Measurements from ENCODE around the gene UMOD. TPM values are rescaled to one million over a fixed set of nuclear protein-coding genes. Genes with fewer than 3 reads are reported as not detected.

UMOD gene
- total RNA-seq, 2 donors from 2014 or later, result not detected

GRCh38 chr16:20349615-20350014, 2.9 kb downstream of the UMOD start:
- H3K9me3 ChIP-seq (ENCODE audit: control insufficient read depth, low read length, poor library complexity, severe bottlenecking), result no peaks in the 10 kb centered on the region
- no peak for ATAC-seq
- Mint-ChIP-seq H3K4me3 (no peak overlapping the region), H3K27me3 (peaks cover 6% of the 10 kb centered on the region), H3K36me3 (ENCODE audit: low read depth) (no peaks in the 10 kb centered on the region), H3K4me1 (no peaks in the 10 kb centered on the region), H3K27ac (no peak overlapping the region)
- no peak for DNase-seq

GRCh38 chr16:20348365-20349185, 3.9 kb downstream of the UMOD start:
- no peaks in the 10 kb centered on the region for H3K9me3 ChIP-seq (ENCODE audit: control insufficient read depth, low read length, poor library complexity, severe bottlenecking)
- no peak for DNase-seq
- Mint-ChIP-seq H3K4me3 (no peak overlapping the region), H3K36me3 (ENCODE audit: low read depth) (no peaks in the 10 kb centered on the region), H3K27ac (no peak overlapping the region), H3K27me3 (peaks cover 6% of the 10 kb centered on the region), H3K4me1 (no peaks in the 10 kb centered on the region)
- ATAC-seq, result no peak

- Mint-ChIP-seq H3K27ac (no peak overlapping the region), H3K36me3 (ENCODE audit: low read depth) (no peaks in the 10 kb centered on the region), H3K27me3 (peaks cover 4% of the 10 kb centered on the region), H3K4me3 (no peak overlapping the region), H3K4me1 (no peaks in the 10 kb centered on the region)
- no peak for DNase-seq
- no peaks in the 10 kb centered on the region for H3K9me3 ChIP-seq (ENCODE audit: control insufficient read depth, low read length, poor library complexity, severe bottlenecking)
- no peak for ATAC-seq
These were observed 4.7 kb downstream of the UMOD start for GRCh38 chr16:20347666-20348364.

- Mint-ChIP-seq H3K27ac (no peak overlapping the region), H3K4me1 (no peaks in the 10 kb centered on the region), H3K36me3 (ENCODE audit: low read depth) (no peaks in the 10 kb centered on the region), H3K4me3 (no peak overlapping the region), H3K27me3 (no peaks in the 10 kb centered on the region)
- ATAC-seq, result no peak
- DNase-seq, result no peak
- no peaks in the 10 kb centered on the region for H3K9me3 ChIP-seq (ENCODE audit: control insufficient read depth, low read length, poor library complexity, severe bottlenecking)
These were observed 7.9 kb downstream of the UMOD start for GRCh38 chr16:20344611-20345010.

GRCh38 chr16:20339744-20340143, 12.8 kb downstream of the UMOD start:
- no peaks in the 10 kb centered on the region for H3K9me3 ChIP-seq (ENCODE audit: control insufficient read depth, low read length, poor library complexity, severe bottlenecking)
- no peak overlapping the region for H3K27ac Mint-ChIP-seq
- ATAC-seq, result no peak
- no peak overlapping the region for H3K4me3 Mint-ChIP-seq
- no peaks in the 10 kb centered on the region for H3K36me3 Mint-ChIP-seq (ENCODE audit: low read depth)
- no peaks in the 10 kb centered on the region for H3K4me1 Mint-ChIP-seq
- no peak for DNase-seq
- peaks cover 18% of the 10 kb centered on the region for H3K27me3 Mint-ChIP-seq

GRCh38 chr16:20336955-20337354, 15.6 kb downstream of the UMOD start:
- ATAC-seq (no peak), DNase-seq (no peak)
- no peaks in the 10 kb centered on the region for H3K9me3 ChIP-seq (ENCODE audit: control insufficient read depth, low read length, poor library complexity, severe bottlenecking)
- H3K4me3 Mint-ChIP-seq, result no peak overlapping the region
- no peaks in the 10 kb centered on the region for H3K36me3 Mint-ChIP-seq (ENCODE audit: low read depth)
- peaks cover 32% of the 10 kb centered on the region for H3K27me3 Mint-ChIP-seq
- no peaks in the 10 kb centered on the region for H3K4me1 Mint-ChIP-seq
- H3K27ac Mint-ChIP-seq, result no peak overlapping the region

- no peaks in the 10 kb centered on the region for H3K36me3 Mint-ChIP-seq (ENCODE audit: low read depth)
- no peak overlapping the region for H3K4me3 Mint-ChIP-seq
- no peaks in the 10 kb centered on the region for H3K4me1 Mint-ChIP-seq
- no peak for DNase-seq
- no peak overlapping the region for H3K27ac Mint-ChIP-seq
- peaks cover 32% of the 10 kb centered on the region for H3K27me3 Mint-ChIP-seq
- no peak for ATAC-seq
- H3K9me3 ChIP-seq (ENCODE audit: control insufficient read depth, low read length, poor library complexity, severe bottlenecking), result no peaks in the 10 kb centered on the region
These were observed 18.1 kb downstream of the UMOD start for GRCh38 chr16:20334396-20334795.

- Mint-ChIP-seq H3K4me1 (no peaks in the 10 kb centered on the region), H3K36me3 (ENCODE audit: low read depth) (no peaks in the 10 kb centered on the region), H3K27me3 (peaks cover 32% of the 10 kb centered on the region), H3K27ac (no peak overlapping the region), H3K4me3 (no peak overlapping the region)
- DNase-seq, result no peak
- no peak for ATAC-seq
- H3K9me3 ChIP-seq (ENCODE audit: control insufficient read depth, low read length, poor library complexity, severe bottlenecking), result no peaks in the 10 kb centered on the region
These were observed 19.4 kb downstream of the UMOD start for GRCh38 chr16:20333120-20333519.

GRCh38 chr16:20332411-20332810, 20.1 kb downstream of the UMOD start:
- Mint-ChIP-seq H3K4me1 (no peaks in the 10 kb centered on the region), H3K27me3 (peaks cover 32% of the 10 kb centered on the region)
- DNase-seq, result no peak

GRCh38 chr16:20331635-20332034, 20.9 kb downstream of the UMOD start:
- DNase-seq (no peak), ATAC-seq (no peak)
- Mint-ChIP-seq H3K4me3 (no peak overlapping the region), H3K27me3 (peaks cover 32% of the 10 kb centered on the region), H3K27ac (no peak overlapping the region), H3K36me3 (ENCODE audit: low read depth) (no peaks in the 10 kb centered on the region), H3K4me1 (no peaks in the 10 kb centered on the region)
- no peaks in the 10 kb centered on the region for H3K9me3 ChIP-seq (ENCODE audit: control insufficient read depth, low read length, poor library complexity, severe bottlenecking)

More at GRCh38 chr16:20332411-20332810, 20.1 kb downstream of the UMOD start:
- H3K4me3 Mint-ChIP-seq, result no peak overlapping the region
- no peaks in the 10 kb centered on the region for H3K36me3 Mint-ChIP-seq (ENCODE audit: low read depth)
- no peak overlapping the region for H3K27ac Mint-ChIP-seq
- H3K9me3 ChIP-seq (ENCODE audit: control insufficient read depth, low read length, poor library complexity, severe bottlenecking), result no peaks in the 10 kb centered on the region
- no peak for ATAC-seq

- no peak overlapping the region for H3K4me3 Mint-ChIP-seq
- DNase-seq (no peak), ATAC-seq (no peak)
- H3K27ac Mint-ChIP-seq, result no peak overlapping the region
- H3K4me1 Mint-ChIP-seq, result no peaks in the 10 kb centered on the region
- H3K9me3 ChIP-seq (ENCODE audit: control insufficient read depth, low read length, poor library complexity, severe bottlenecking), result no peaks in the 10 kb centered on the region
- H3K36me3 Mint-ChIP-seq (ENCODE audit: low read depth), result no peaks in the 10 kb centered on the region
- H3K27me3 Mint-ChIP-seq, result peaks cover 12% of the 10 kb centered on the region
These were observed 22.9 kb downstream of the UMOD start for GRCh38 chr16:20329392-20330138.

- H3K27me3 Mint-ChIP-seq, result peaks cover 3% of the 10 kb centered on the region
- no peaks in the 10 kb centered on the region for H3K4me1 Mint-ChIP-seq
- H3K27ac Mint-ChIP-seq, result no peak within 1 kb of the TSS
- no peaks in the 10 kb centered on the region for H3K36me3 Mint-ChIP-seq (ENCODE audit: low read depth)
- ATAC-seq (no peak), DNase-seq (no peak)
- H3K4me3 Mint-ChIP-seq, result no peak within 1 kb of the TSS
- no peaks in the 10 kb centered on the region for H3K9me3 ChIP-seq (ENCODE audit: control insufficient read depth, low read length, poor library complexity, severe bottlenecking)
These were observed 25.0 kb downstream of the UMOD start, which contains the start of gene GP2 for GRCh38 chr16:20327444-20328041. TSS of gene GP2 (minus strand) at chr16:20327513. CDS start at chr16:20326431, 1,082 bp downstream.

- Mint-ChIP-seq H3K27me3 (no peaks in the 10 kb centered on the region), H3K27ac (no peak overlapping the region), H3K4me1 (no peaks in the 10 kb centered on the region), H3K4me3 (no peak overlapping the region), H3K36me3 (ENCODE audit: low read depth) (no peaks in the 10 kb centered on the region)
- H3K9me3 ChIP-seq (ENCODE audit: control insufficient read depth, low read length, poor library complexity, severe bottlenecking), result no peaks in the 10 kb centered on the region
- DNase-seq, result no peak
- ATAC-seq, result no peak
These were observed 26.2 kb downstream of the UMOD start for GRCh38 chr16:20326321-20326720.
